ENCODE results near the gene MRPS14. TPM values are rescaled to one million over a fixed set of nuclear protein-coding genes. Genes with fewer than 3 reads are reported as not detected.

MRPS14 gene
- polyA plus RNA-seq, 1 donor from 2014 or later: 49.5 TPM

DNA sequence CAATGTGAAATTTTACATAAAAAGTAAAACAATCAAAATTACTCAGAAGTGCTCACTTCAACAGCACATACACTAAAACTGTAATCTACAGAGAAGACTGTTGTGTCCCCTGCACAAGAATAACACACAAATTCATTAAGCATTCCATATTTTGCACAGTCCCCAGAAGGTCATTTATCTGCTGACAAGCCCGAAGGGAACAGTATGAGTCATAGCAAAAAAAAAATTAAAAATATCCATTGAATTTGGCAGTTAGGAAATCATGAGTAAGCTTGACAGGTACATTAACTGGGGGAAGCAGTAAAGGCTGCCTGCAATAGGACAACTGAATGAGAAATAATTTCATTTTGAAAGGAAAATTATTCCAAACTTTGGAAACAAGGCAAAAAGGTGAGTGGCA is 26.7 kb downstream of the MRPS14 start:
- no peaks in the 10 kb centered on the region for H3K27me3 ChIP-seq (ENCODE audit: insufficient read depth, low read depth, low read length)
- H3K4me2 ChIP-seq (ENCODE audit: low read length): no peak overlapping the region
- H3K9me2 ChIP-seq (ENCODE audit: insufficient read depth, low read length): no peaks in the 10 kb centered on the region
- no peaks in the 10 kb centered on the region for H3K9me3 ChIP-seq (ENCODE audit: low read length)
- TF ChIP-seq MXI1 (conservative IDR thresholded peaks at IDR 0.05; ENCODE audit: poor library complexity, severe bottlenecking) (no peak), CTCF (IDR thresholded peaks at IDR 0.05; ENCODE audit: poor library complexity, severe bottlenecking) (no peak), RAD21 (conservative IDR thresholded peaks at IDR 0.05) (no peak)
- H3F3A ChIP-seq (ENCODE audit: insufficient read depth, low read length, poor library complexity, severe bottlenecking): peaks cover 6% of the 10 kb centered on the region
- H3K27ac ChIP-seq (ENCODE audit: low read length): no peak overlapping the region
- H3K79me2 ChIP-seq (replicated peaks; ENCODE audit: insufficient read depth, low read length): peaks cover 11% of the 10 kb centered on the region
- no peak overlapping the region for H3K9ac ChIP-seq (ENCODE audit: low read length)
- no peak overlapping the region for H2AFZ ChIP-seq (ENCODE audit: low read depth, low read length)
- no peak overlapping the region for H3K4me3 ChIP-seq (ENCODE audit: low read length)
- peaks cover 2% of the 10 kb centered on the region for H4K20me1 ChIP-seq (ENCODE audit: insufficient read depth)
- H3K36me3 ChIP-seq (ENCODE audit: insufficient read depth, low read length): no peaks in the 10 kb centered on the region

- no peak overlapping the region for H3K4me2 ChIP-seq (ENCODE audit: low read length)
These were observed 27.3 kb downstream of the MRPS14 start for GRCh38 chr1:174995916-174996315.

More at GRCh38 chr1:174995916-174996315, 27.3 kb downstream of the MRPS14 start:
- Histone ChIP-seq H3K27ac (ENCODE audit: low read length) (no peak overlapping the region), H3F3A (ENCODE audit: insufficient read depth, low read length, poor library complexity, severe bottlenecking) (peaks cover 6% of the 10 kb centered on the region), H2AFZ (ENCODE audit: low read depth, low read length) (no peak overlapping the region), H3K9ac (ENCODE audit: low read length) (no peak overlapping the region), H3K9me2 (ENCODE audit: insufficient read depth, low read length) (no peaks in the 10 kb centered on the region), H3K36me3 (ENCODE audit: insufficient read depth, low read length) (no peaks in the 10 kb centered on the region), H4K20me1 (ENCODE audit: insufficient read depth) (no peaks in the 10 kb centered on the region), H3K4me3 (ENCODE audit: low read length) (no peak overlapping the region), H3K79me2 (replicated peaks; ENCODE audit: insufficient read depth, low read length) (peaks cover 5% of the 10 kb centered on the region), H3K27me3 (ENCODE audit: insufficient read depth, low read depth, low read length) (no peaks in the 10 kb centered on the region), H3K9me3 (ENCODE audit: low read length) (no peaks in the 10 kb centered on the region)
- TF ChIP-seq EZH2 (IDR thresholded peaks at IDR 0.05; ENCODE audit: borderline replicate concordance, insufficient read depth, low read length, poor library complexity, severe bottlenecking) (no peak), EP300 (conservative IDR thresholded peaks at IDR 0.05; ENCODE audit: poor library complexity, severe bottlenecking) (no peak), RAD21 (conservative IDR thresholded peaks at IDR 0.05) (no peak), MXI1 (conservative IDR thresholded peaks at IDR 0.05; ENCODE audit: poor library complexity, severe bottlenecking) (no peak), REST (IDR thresholded peaks at IDR 0.05; ENCODE audit: borderline replicate concordance) (no peak), TAF1 (IDR thresholded peaks at IDR 0.05; ENCODE audit: low read depth) (no peak), CTCF (IDR thresholded peaks at IDR 0.05; ENCODE audit: poor library complexity, severe bottlenecking) (no peak), POLR2AphosphoS5 (IDR thresholded peaks at IDR 0.05) (no peak), SMC3 (conservative IDR thresholded peaks at IDR 0.05; ENCODE audit: poor library complexity) (no peak)

All from neural cell (in vitro differentiated cells).